DOHH2 (cell line): Measurements from ENCODE around the gene ERVV-1.

Experiments used
- CTCF ChIP-seq: fragments of 200-600 bp; sonication (generic); IDR thresholded peaks from one replicate; pipeline ENCODE4 v1.5.1; 2014; ENCODE audit warnings: antibody characterized with exemption, mild to moderate bottlenecking, low read depth, low read length; ENCODE audit not compliant: poor library complexity, severe bottlenecking
- EZH2phosphoT487 ChIP-seq: fragments of 200-600 bp; sonication (generic); IDR thresholded peaks from 2 replicates; pipeline ENCODE4 v1.6.1; 2017; ENCODE audit warnings: borderline replicate concordance, mild to moderate bottlenecking, antibody characterized with exemption, low read length, moderate library complexity, mixed read lengths

- no peak for TF ChIP-seq CTCF
- TF ChIP-seq EZH2phosphoT487 = no peak
Observed at GRCh38 chr19:53034948-53035675, 21.4 kb downstream of the ERVV-1 start.
